NCI-H1694 (cell line): ENCODE results near the gene DDX23.
A peak's percentile ranks its signal among the peaks of the same experiment; 100 is the strongest.

Experiments
- DNase-seq: peaks from one replicate; lab custom pipeline; 2025; lab: John Stamatoyannopoulos, UW

The DDX23 gene

GRCh38 chr12:48823281-48823680 is 28.7 kb downstream of the DDX23 start:
- no peak for DNase-seq

- no peak for DNase-seq
Measured at GRCh38 chr12:48822711-48823110, 29.3 kb downstream of the DDX23 start.

GRCh38 chr12:48822139-48822538 is 29.8 kb downstream of the DDX23 start:
- DNase-seq, result no peak

GRCh38 chr12:48819986-48820725 is 31.8 kb downstream of the DDX23 start:
- no peak for DNase-seq

- DNase-seq, result no peak
Measured at GRCh38 chr12:48818831-48819590, 33.0 kb downstream of the DDX23 start.

GRCh38 chr12:48817873-48818830 is 33.8 kb downstream of the DDX23 start, which contains the start of gene CACNB3:
CACNB3 (plus strand) TSS chr12:48818496; CDS start chr12:48818930, 434 bp downstream.
- DNase-seq, result peak; percentile 38

- no peak for DNase-seq
Measured at GRCh38 chr12:48816143-48816854, 35.7 kb downstream of the DDX23 start.

- DNase-seq, result peak; percentile 72
Measured at GRCh38 chr12:48815126-48816110, 36.5 kb downstream of the DDX23 start.

- no peak for DNase-seq
Measured at GRCh38 chr12:48814262-48815125, 37.5 kb downstream of the DDX23 start.

GRCh38 chr12:48813465-48814261 is 38.3 kb downstream of the DDX23 start:
- DNase-seq, result no peak

- DNase-seq, result no peak
Measured at GRCh38 chr12:48812389-48812788, 39.6 kb downstream of the DDX23 start.

- no peak for DNase-seq
Measured at GRCh38 chr12:48811437-48812090, 40.4 kb downstream of the DDX23 start.

GRCh38 chr12:48810903-48811431 is 41.0 kb downstream of the DDX23 start:
- no peak for DNase-seq

- DNase-seq, result no peak
Measured at GRCh38 chr12:48807981-48808380, 44.0 kb downstream of the DDX23 start.

- no peak for DNase-seq
Measured at GRCh38 chr12:48803675-48804074, 48.3 kb downstream of the DDX23 start.

- no peak for DNase-seq
Measured at GRCh38 chr12:48800971-48801370, 51.0 kb downstream of the DDX23 start.

GRCh38 chr12:48800457-48800856 is 51.5 kb downstream of the DDX23 start:
- DNase-seq, result no peak

GRCh38 chr12:48796976-48797375 is 55.0 kb downstream of the DDX23 start:
- DNase-seq, result no peak
